B cell (primary cell): ENCODE data around the gene FPR1. TPM values are rescaled to one million over a fixed set of nuclear protein-coding genes. Genes with fewer than 3 reads are reported as not detected.

Source experiments
- ATAC-seq: fragments of 200-7000 bp; cut with Tn5 transposase; one replicate; pipeline ENCODE4 v1.10.0; 2021; ENCODE audit warnings: low read depth, mild to moderate bottlenecking, moderate number of reproducible peaks, moderate library complexity
- CTCF ChIA-PET: fragments of 350-600 bp; sonication (Branson Sonifier 250); formaldehyde crosslinking; loops from one replicate; lab custom pipeline; 2021; ENCODE audit warnings: antibody characterized with exemption, inconsistent platforms; lab: Charles Lee
- POLR2A ChIA-PET: fragments of 350-600 bp; sonication (Branson Sonifier 250); formaldehyde crosslinking; loops from one replicate; lab custom pipeline; 2021; ENCODE audit warnings: antibody characterized with exemption; lab: Charles Lee
- DNase-seq: peaks from one replicate; pipeline ENCODE4 v3.0.0; 2013
- H2AFZ ChIP-seq: 2 replicates; pipeline ENCODE4 v1.6.1; 2012; ENCODE audit warnings: mild to moderate bottlenecking, low read depth, low read length; ENCODE audit not compliant: insufficient read depth, poor library complexity, severe bottlenecking
- H3K27ac ChIP-seq, 2 donors: 1 replicate in 1 of 2; 2 replicates in 1 of 2; pipeline ENCODE4 v1.5.1; 2012 to 2013; ENCODE audit warnings: low read length in 2 of 2, mild to moderate bottlenecking in 2 of 2, moderate library complexity in 1 of 2
- H3K27me3 ChIP-seq, 4 experiments: fragments of 200-600 bp in 1 of 4; sonication (generic) in 1 of 4; replicated peaks in 1 of 4; 1 replicate in 2 of 4; 2 replicates in 2 of 4; pipeline versions ENCODE4 v1.6.1 to v1.7.0; 2013 to 2016; ENCODE audit warnings: low read length in 3 of 4, mild to moderate bottlenecking in 2 of 4, mixed read lengths in 1 of 4, moderate library complexity in 1 of 4; ENCODE audit not compliant: insufficient read depth in 4 of 4, control insufficient read depth in 3 of 4; ENCODE audit errors: control extremely low read depth in 1 of 4
- H3K36me3 ChIP-seq, 2 experiments: replicated peaks in 1 of 2; 1 replicate in 1 of 2; 2 replicates in 1 of 2; pipeline versions ENCODE4 v1.6.1 to v1.7.1; 2013; ENCODE audit warnings: low read length in 1 of 2; ENCODE audit not compliant: insufficient read depth in 2 of 2, control insufficient read depth in 1 of 2; ENCODE audit errors: control extremely low read depth in 1 of 2, extremely low read depth in 1 of 2
- H3K4me1 ChIP-seq, 2 donors: fragments of 200-600 bp in 1 of 2; sonication (generic) in 1 of 2; 1 replicate in 1 of 2; 2 replicates in 1 of 2; pipeline versions ENCODE4 v1.5.1 to v1.6.1; 2013 to 2017; ENCODE audit warnings: low read length in 2 of 2; ENCODE audit not compliant: control insufficient read depth in 2 of 2, insufficient read depth in 2 of 2
- H3K4me2 ChIP-seq: replicated peaks from 2 replicates; pipeline ENCODE3; 2012; ENCODE audit warnings: mild to moderate bottlenecking, low read depth, low read length; ENCODE audit not compliant: poor library complexity, severe bottlenecking
- H3K4me3 ChIP-seq, 5 experiments: fragments of 200-600 bp in 1 of 5; sonication (generic) in 1 of 5; 1 replicate in 3 of 5; 2 replicates in 2 of 5; pipeline versions ENCODE4 v1.5.1 to v1.7.0; 2011 to 2016; ENCODE audit warnings: low read length in 4 of 5, mild to moderate bottlenecking in 4 of 5, low read depth in 2 of 5, control low read depth in 1 of 5, moderate library complexity in 1 of 5; ENCODE audit not compliant: insufficient read depth in 1 of 5; ENCODE audit errors: control extremely low read depth in 1 of 5, extremely low read depth in 1 of 5
- H3K79me2 ChIP-seq: fragments of 200-600 bp; sonication (generic); one replicate; pipeline ENCODE4 v1.6.0; 2016; ENCODE audit warnings: low read length; ENCODE audit not compliant: control insufficient read depth, insufficient read depth
- H3K9ac ChIP-seq: fragments of 200-600 bp; sonication (generic); 2 replicates; pipeline ENCODE4 v1.6.1; 2017; ENCODE audit warnings: mild to moderate bottlenecking, low read length, moderate library complexity
- H3K9me3 ChIP-seq, 3 donors: one replicate each; pipeline versions ENCODE4 v1.6.1 to v1.7.1; 2013; ENCODE audit warnings: low read length in 2 of 3; ENCODE audit not compliant: control insufficient read depth in 2 of 3, insufficient read depth in 1 of 3; ENCODE audit errors: control extremely low read depth in 1 of 3
- H4K20me1 ChIP-seq: 2 replicates; pipeline ENCODE4 v1.6.0; 2012; ENCODE audit warnings: mild to moderate bottlenecking, low read length; ENCODE audit not compliant: insufficient read depth, control insufficient read depth, poor library complexity, severe bottlenecking
- H3K27ac Mint-ChIP-seq: one replicate; pipeline ENCODE4 v1.8.0; 2021; ENCODE audit warnings: mixed read lengths
- H3K27me3 Mint-ChIP-seq: one replicate; pipeline ENCODE4 v1.8.0; 2021; ENCODE audit warnings: mixed read lengths
- H3K4me1 Mint-ChIP-seq: one replicate; pipeline ENCODE4 v1.8.0; 2021; ENCODE audit warnings: mixed read lengths
- H3K4me3 Mint-ChIP-seq: one replicate; pipeline ENCODE4 v1.8.0; 2021; ENCODE audit warnings: mixed read lengths
- H3K9me3 Mint-ChIP-seq: one replicate; pipeline ENCODE4 v1.8.0; 2022; ENCODE audit warnings: mixed read lengths; ENCODE audit not compliant: insufficient read depth
- CTCF ChIP-seq: fragments of 200-600 bp; IDR thresholded peaks from one replicate; pipeline ENCODE4 v1.8.0; 2022; ENCODE audit warnings: antibody characterized with exemption, mild to moderate bottlenecking
- EZH2 ChIP-seq: IDR thresholded peaks from 2 replicates; pipeline ENCODE4 v1.6.1; 2012; ENCODE audit warnings: borderline replicate concordance, low read depth, mild to moderate bottlenecking, moderate library complexity, low read length; ENCODE audit not compliant: insufficient read depth, poor library complexity, severe bottlenecking
- WGBS: methylation state at CpG from one replicate; pipeline ENCODE4 v1.1.5; 2013; ENCODE audit warnings: missing lambda C conversion rate; ENCODE audit not compliant: insufficient coverage; 5-methylcytosine and 5-hydroxymethylcytosine counted together
- intact Hi-C: fragments of 100-400 bp; cut with micrococcal nuclease; formaldehyde crosslinking; loops from one replicate; pipeline ENCODE4 v1.10.0; 2022
- polyA plus RNA-seq: library from polyadenylated mRNA; depleted of rRNA; stranded (reverse); fragments of >200 nt; gene quantifications from 2 replicates; pipeline ENCODE4 v1.2.3, GENCODE V29; 2012
- total RNA-seq, 2 donors: library from RNA; stranded (reverse); fragments of 120-200 nt in 1 of 2; gene quantifications; 1 replicate in 1 of 2; 2 replicates in 1 of 2; pipeline versions ENCODE4 v1.2.3 to v1.2.4, GENCODE V29; 2013 to 2022

The FPR1 gene
- total and polyA plus RNA-seq, 2 donors (not counting 1 experiment from before 2014, with no cell fraction given), result 0.17 to 1.1 TPM

GRCh38 chr19:51743405-51743804, 8.3 kb downstream of the FPR1 start:
- Mint-ChIP-seq H3K27ac (no peak overlapping the region), H3K9me3 (no peaks in the 10 kb centered on the region), H3K4me1 (no peaks in the 10 kb centered on the region), H3K27me3 (peaks cover 17% of the 10 kb centered on the region), H3K4me3 (no peak overlapping the region)
- CTCF ChIA-PET, result no interaction called here
- intact Hi-C loops, result no loop called here
- 100% methylated on average over 2 of the region's 3 CpGs for WGBS
- no peak overlapping the region for H3K9ac ChIP-seq
- H3K27me3 ChIP-seq, result peaks cover 0 to 8% (median 0%) of the 10 kb centered on the region in 4 experiments
- peaks cover 0 to 4% (median 0%) of the 10 kb centered on the region in 3 donors for H3K9me3 ChIP-seq
- POLR2A ChIA-PET, result no interaction called here
- no peak overlapping the region for H3K27ac ChIP-seq
- ATAC-seq (no peak), DNase-seq (no peak)
- TF ChIP-seq CTCF (no peak), EZH2 (no peak)
- no peaks in the 10 kb centered on the region for H3K4me1 ChIP-seq
- H3K4me2 ChIP-seq, result no peak overlapping the region
- no peaks in the 10 kb centered on the region for H3K36me3 ChIP-seq
- no peak overlapping the region for H2AFZ ChIP-seq
- no peak overlapping the region for H3K4me3 ChIP-seq
- no peaks in the 10 kb centered on the region for H3K79me2 ChIP-seq
- H4K20me1 ChIP-seq, result no peaks in the 10 kb centered on the region

DNA sequence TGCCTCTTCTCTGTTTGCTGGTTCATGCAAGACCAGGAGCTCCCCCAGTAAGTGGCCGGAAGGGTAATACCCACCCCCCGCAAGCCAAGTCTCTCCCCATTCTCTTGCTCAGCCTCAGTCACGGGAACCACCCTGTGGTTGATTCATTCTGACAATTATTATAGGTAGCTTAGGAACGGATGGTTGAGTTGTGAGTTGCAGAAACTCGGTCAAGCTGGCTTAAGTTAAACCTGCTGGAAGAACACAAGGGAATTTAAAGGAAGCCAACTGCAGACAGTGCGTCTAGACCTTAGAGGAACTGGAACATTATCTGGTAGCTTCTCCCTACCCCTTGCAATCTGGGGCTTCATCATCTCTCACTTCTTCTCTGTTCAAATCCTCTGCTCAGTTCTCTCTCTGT, 8.9 kb downstream of the FPR1 start:
- Histone ChIP-seq H3K4me3 (no peak overlapping the region), H3K4me1 (no peaks in the 10 kb centered on the region), H3K79me2 (no peaks in the 10 kb centered on the region), H3K36me3 (no peaks in the 10 kb centered on the region), H3K9me3 (peaks cover 0 to 4% (median 0%) of the 10 kb centered on the region in 3 donors), H3K27me3 (peaks cover 0 to 8% (median 0%) of the 10 kb centered on the region in 4 experiments), H4K20me1 (no peaks in the 10 kb centered on the region), H3K4me2 (no peak overlapping the region), H3K9ac (no peak overlapping the region), H3K27ac (no peak overlapping the region), H2AFZ (no peak overlapping the region)
- ChIA-PET CTCF (interaction anchor here (1.5 kb wide), 1 partner anchor 35 kb away, joined by 6 read pairs; no protein-coding TSS in a partner anchor), POLR2A (no interaction called here)
- ATAC-seq (no peak), DNase-seq (no peak)
- Mint-ChIP-seq H3K4me3 (no peak overlapping the region), H3K4me1 (no peaks in the 10 kb centered on the region), H3K27me3 (peaks cover 17% of the 10 kb centered on the region), H3K9me3 (no peaks in the 10 kb centered on the region), H3K27ac (no peak overlapping the region)
- intact Hi-C loops, result no loop called here
- 89% methylated on average over 1 of the region's 6 CpGs for WGBS
- TF ChIP-seq CTCF (no peak), EZH2 (no peak)
